ENCODE data around the gene LDLRAD3.
A peak's percentile ranks its signal among the peaks of the same experiment; 100 is the strongest.
"Not testable (repeated sequence)": the region's sequence is repeated elsewhere in the genome, so short reads cannot be mapped to it uniquely, and the experiment has no call there.

LDLRAD3 gene

DNA sequence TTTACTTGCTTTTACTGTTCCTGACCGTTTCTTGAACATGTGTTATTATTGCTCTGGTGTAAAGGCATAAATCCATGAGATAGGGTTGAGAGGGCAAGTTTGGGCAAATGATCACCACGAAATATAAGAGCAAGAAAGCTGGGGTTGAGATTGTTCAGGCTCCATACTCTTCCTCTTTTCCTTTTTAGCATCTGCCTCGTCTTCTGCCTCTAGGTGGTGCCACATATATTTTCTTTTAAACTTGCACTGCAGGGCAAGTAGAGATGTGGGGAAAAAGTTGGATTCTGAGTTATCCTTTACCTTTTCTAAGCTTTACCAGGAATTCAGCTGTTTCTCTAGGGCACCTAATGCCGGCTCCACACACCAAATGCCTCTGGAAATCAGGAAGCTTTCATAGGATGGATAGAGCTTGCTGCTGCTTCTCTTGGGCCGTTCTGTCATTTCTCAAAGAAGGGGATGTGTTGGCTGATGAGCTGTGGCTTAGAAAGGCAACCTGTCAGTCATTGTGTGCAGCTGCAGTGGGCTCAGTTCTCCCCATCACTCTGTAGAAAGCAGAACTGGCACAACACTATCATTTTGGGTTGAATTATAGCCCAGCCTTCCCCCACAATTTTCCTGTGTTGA is 98.2 kb downstream of the LDLRAD3 start:
- ATAC-seq: peak; percentile 62; the same call in 2 of the 3 replicates
- TF ChIP-seq OSR1 (CRISPR knock-in tag; IDR thresholded peaks at IDR 0.05) (no peak), ZC3H10 (CRISPR knock-in tag; IDR thresholded peaks at IDR 0.05) (no peak), ARNTL (CRISPR knock-in tag; IDR thresholded peaks at IDR 0.05; ENCODE audit: borderline replicate concordance, low read depth) (no peak), SNAI2 (CRISPR knock-in tag; IDR thresholded peaks at IDR 0.05) (no peak), ESRRG (CRISPR knock-in tag; IDR thresholded peaks at IDR 0.05) (no peak), ZNF565 (CRISPR knock-in tag; conservative IDR thresholded peaks at IDR 0.05; ENCODE audit: low read depth) (no peak), ZFP30 (CRISPR knock-in tag; IDR thresholded peaks at IDR 0.05) (no peak), PPARA (CRISPR knock-in tag; IDR thresholded peaks at IDR 0.05; ENCODE audit: borderline replicate concordance) (no peak), RARB (CRISPR knock-in tag; IDR thresholded peaks at IDR 0.05) (no peak), GLIS3 (CRISPR knock-in tag; IDR thresholded peaks at IDR 0.05) (no peak)
- TF ChIP-seq, protein P1, sequence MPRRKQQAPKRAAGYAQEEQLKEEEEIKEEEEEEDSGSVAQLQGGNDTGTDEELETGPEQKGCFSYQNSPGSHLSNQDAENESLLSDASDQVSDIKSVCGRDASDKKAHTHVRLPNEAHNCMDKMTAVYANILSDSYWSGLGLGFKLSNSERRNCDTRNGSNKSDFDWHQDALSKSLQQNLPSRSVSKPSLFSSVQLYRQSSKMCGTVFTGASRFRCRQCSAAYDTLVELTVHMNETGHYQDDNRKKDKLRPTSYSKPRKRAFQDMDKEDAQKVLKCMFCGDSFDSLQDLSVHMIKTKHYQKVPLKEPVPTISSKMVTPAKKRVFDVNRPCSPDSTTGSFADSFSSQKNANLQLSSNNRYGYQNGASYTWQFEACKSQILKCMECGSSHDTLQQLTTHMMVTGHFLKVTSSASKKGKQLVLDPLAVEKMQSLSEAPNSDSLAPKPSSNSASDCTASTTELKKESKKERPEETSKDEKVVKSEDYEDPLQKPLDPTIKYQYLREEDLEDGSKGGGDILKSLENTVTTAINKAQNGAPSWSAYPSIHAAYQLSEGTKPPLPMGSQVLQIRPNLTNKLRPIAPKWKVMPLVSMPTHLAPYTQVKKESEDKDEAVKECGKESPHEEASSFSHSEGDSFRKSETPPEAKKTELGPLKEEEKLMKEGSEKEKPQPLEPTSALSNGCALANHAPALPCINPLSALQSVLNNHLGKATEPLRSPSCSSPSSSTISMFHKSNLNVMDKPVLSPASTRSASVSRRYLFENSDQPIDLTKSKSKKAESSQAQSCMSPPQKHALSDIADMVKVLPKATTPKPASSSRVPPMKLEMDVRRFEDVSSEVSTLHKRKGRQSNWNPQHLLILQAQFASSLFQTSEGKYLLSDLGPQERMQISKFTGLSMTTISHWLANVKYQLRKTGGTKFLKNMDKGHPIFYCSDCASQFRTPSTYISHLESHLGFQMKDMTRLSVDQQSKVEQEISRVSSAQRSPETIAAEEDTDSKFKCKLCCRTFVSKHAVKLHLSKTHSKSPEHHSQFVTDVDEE (CRISPR knock-in tag; IDR thresholded peaks at IDR 0.05): no peak

DNA sequence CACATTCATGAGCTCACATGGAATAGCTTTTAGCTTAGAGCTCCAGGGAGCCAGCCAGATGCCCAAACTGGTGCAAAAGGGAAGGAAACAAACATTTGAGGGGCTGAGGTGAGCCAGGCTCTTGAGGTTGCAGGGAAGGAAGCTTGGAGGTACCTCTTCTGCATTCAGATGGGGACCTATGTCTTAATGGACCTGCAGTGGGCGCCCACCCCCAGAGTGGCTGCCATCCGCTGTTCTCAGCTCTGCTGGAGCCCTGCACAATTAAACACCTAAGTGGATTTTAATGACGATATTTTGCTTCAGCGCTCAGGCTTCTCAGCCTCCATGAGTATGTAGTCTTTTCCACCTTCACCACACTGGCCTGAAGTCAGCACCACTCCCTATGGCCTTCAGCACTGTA is 100.8 kb downstream of the LDLRAD3 start:
- TF ChIP-seq, protein P1 (CRISPR knock-in tag; IDR thresholded peaks at IDR 0.05): no peak
- TF ChIP-seq, protein P2, sequence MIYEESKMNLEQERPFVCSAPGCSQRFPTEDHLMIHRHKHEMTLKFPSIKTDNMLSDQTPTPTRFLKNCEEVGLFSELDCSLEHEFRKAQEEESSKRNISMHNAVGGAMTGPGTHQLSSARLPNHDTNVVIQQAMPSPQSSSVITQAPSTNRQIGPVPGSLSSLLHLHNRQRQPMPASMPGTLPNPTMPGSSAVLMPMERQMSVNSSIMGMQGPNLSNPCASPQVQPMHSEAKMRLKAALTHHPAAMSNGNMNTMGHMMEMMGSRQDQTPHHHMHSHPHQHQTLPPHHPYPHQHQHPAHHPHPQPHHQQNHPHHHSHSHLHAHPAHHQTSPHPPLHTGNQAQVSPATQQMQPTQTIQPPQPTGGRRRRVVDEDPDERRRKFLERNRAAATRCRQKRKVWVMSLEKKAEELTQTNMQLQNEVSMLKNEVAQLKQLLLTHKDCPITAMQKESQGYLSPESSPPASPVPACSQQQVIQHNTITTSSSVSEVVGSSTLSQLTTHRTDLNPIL (CRISPR knock-in tag; IDR thresholded peaks at IDR 0.05; ENCODE audit: low read depth): no peak
- TF ChIP-seq PPARA (CRISPR knock-in tag; IDR thresholded peaks at IDR 0.05; ENCODE audit: borderline replicate concordance) (no peak), ESRRG (CRISPR knock-in tag; IDR thresholded peaks at IDR 0.05) (no peak), ZFP30 (CRISPR knock-in tag; IDR thresholded peaks at IDR 0.05) (no peak), RARB (CRISPR knock-in tag; IDR thresholded peaks at IDR 0.05) (no peak), ARNTL (CRISPR knock-in tag; IDR thresholded peaks at IDR 0.05; ENCODE audit: borderline replicate concordance, low read depth) (no peak), CSDC2 (CRISPR knock-in tag; IDR thresholded peaks at IDR 0.05) (no peak)
- ATAC-seq: no peak

DNA sequence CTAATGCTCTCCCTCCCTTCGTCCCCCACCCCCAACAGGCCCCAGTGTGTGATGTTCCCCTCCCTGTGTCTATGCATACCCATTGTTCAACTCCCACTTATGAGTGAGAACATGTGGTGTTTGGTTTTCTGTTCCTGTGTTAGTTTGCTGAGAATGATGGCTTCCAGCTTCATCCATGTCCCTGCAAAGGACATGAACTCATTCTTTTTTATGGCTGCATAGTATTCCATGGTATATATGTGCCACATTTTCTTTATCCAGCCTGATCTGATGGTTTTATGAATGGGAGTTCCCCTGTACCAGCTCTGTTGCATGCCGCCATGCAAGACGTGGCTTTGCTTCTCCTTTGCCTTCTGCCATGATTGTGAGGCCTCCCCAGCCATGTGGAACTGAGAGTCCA is 102.1 kb downstream of the LDLRAD3 start:
- ATAC-seq: not testable (repeated sequence)

DNA sequence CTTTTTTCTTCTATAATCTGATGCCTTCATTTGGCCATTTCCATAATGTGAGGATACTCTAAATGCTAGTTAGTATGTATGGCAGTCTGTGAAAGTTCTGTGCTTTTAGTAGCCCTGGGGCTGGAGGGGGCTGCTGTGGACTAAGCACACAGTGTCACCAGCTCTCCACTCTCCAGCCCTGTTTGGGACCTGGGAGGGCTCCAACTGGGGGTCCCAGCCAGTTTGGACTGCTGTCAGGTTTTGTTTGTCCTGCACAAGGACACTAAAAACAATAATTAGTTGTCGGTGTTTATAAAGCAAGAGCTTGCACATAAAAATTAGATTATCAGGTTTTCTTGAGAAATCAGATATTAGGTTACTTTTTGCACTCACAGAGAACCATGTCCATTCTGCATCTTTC is 103.1 kb downstream of the LDLRAD3 start:
- ATAC-seq: no peak
- TF ChIP-seq PPARA (CRISPR knock-in tag; IDR thresholded peaks at IDR 0.05; ENCODE audit: borderline replicate concordance) (no peak), CSDC2 (CRISPR knock-in tag; IDR thresholded peaks at IDR 0.05) (no peak), BACH2 (CRISPR knock-in tag; IDR thresholded peaks at IDR 0.05; ENCODE audit: borderline replicate concordance) (no peak), RARB (CRISPR knock-in tag; IDR thresholded peaks at IDR 0.05) (no peak), ZNF8 (CRISPR knock-in tag; IDR thresholded peaks at IDR 0.05) (no peak), ESRRG (CRISPR knock-in tag; IDR thresholded peaks at IDR 0.05) (no peak), ZNF70 (CRISPR knock-in tag; IDR thresholded peaks at IDR 0.05) (no peak), TOX (CRISPR knock-in tag; IDR thresholded peaks at IDR 0.05; ENCODE audit: borderline replicate concordance) (no peak), OSR1 (CRISPR knock-in tag; IDR thresholded peaks at IDR 0.05) (no peak), ZC3H10 (CRISPR knock-in tag; IDR thresholded peaks at IDR 0.05) (no peak), ZFP30 (CRISPR knock-in tag; IDR thresholded peaks at IDR 0.05) (no peak), ARNTL (CRISPR knock-in tag; IDR thresholded peaks at IDR 0.05; ENCODE audit: borderline replicate concordance, low read depth) (no peak)
- TF ChIP-seq, protein P2 (CRISPR knock-in tag; IDR thresholded peaks at IDR 0.05; ENCODE audit: low read depth): no peak
- TF ChIP-seq, protein P3, sequence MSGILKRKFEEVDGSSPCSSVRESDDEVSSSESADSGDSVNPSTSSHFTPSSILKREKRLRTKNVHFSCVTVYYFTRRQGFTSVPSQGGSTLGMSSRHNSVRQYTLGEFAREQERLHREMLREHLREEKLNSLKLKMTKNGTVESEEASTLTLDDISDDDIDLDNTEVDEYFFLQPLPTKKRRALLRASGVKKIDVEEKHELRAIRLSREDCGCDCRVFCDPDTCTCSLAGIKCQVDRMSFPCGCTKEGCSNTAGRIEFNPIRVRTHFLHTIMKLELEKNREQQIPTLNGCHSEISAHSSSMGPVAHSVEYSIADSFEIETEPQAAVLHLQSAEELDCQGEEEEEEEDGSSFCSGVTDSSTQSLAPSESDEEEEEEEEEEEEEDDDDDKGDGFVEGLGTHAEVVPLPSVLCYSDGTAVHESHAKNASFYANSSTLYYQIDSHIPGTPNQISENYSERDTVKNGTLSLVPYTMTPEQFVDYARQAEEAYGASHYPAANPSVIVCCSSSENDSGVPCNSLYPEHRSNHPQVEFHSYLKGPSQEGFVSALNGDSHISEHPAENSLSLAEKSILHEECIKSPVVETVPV (CRISPR knock-in tag; IDR thresholded peaks at IDR 0.05): no peak
- TF ChIP-seq, protein P1 (CRISPR knock-in tag; IDR thresholded peaks at IDR 0.05): no peak
- TF ChIP-seq, protein P4, sequence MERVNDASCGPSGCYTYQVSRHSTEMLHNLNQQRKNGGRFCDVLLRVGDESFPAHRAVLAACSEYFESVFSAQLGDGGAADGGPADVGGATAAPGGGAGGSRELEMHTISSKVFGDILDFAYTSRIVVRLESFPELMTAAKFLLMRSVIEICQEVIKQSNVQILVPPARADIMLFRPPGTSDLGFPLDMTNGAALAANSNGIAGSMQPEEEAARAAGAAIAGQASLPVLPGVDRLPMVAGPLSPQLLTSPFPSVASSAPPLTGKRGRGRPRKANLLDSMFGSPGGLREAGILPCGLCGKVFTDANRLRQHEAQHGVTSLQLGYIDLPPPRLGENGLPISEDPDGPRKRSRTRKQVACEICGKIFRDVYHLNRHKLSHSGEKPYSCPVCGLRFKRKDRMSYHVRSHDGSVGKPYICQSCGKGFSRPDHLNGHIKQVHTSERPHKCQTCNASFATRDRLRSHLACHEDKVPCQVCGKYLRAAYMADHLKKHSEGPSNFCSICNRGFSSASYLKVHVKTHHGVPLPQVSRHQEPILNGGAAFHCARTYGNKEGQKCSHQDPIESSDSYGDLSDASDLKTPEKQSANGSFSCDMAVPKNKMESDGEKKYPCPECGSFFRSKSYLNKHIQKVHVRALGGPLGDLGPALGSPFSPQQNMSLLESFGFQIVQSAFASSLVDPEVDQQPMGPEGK (CRISPR knock-in tag; IDR thresholded peaks at IDR 0.05; ENCODE audit: borderline replicate concordance): no peak

All from SK-N-SH treated with all-trans-retinoic acid at 6 μM for 48 hours (cell line).